HG03097 (cell line): ENCODE data around the gene FXYD3.

ENCODE experiments used
- ATAC-seq: cut with Tn5 transposase; IDR thresholded peaks from one replicate; pipeline ENCODE4 v1.9.1; 2021; ENCODE audit not compliant: unreplicated experiment, low FRiP score

Gene FXYD3

GRCh38 chr19:35156673-35157014, 41.0 kb downstream of the FXYD3 start:
- ATAC-seq, result no peak

DNA sequence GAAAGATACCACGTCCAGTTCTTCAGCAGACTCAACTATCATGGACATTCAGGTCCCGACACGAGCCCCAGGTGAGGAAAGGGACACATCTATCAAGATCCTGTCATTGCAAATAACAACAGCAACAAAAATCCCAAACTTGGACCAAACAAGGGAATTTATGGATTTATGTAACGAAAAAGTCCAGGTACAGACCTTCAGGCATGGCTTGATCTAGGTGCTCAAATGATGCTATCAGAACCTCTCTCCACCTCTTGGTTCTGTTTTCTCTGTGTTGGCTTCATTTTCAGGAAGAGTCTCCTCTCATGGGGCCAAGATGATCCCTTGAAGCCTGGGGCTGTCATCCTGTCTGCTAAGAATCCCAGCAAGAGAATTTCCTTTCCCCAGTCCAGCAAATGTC, 41.8 kb downstream of the FXYD3 start:
- no peak for ATAC-seq

- no peak for ATAC-seq
Observed at GRCh38 chr19:35159606-35160005, 44.0 kb downstream of the FXYD3 start.

DNA sequence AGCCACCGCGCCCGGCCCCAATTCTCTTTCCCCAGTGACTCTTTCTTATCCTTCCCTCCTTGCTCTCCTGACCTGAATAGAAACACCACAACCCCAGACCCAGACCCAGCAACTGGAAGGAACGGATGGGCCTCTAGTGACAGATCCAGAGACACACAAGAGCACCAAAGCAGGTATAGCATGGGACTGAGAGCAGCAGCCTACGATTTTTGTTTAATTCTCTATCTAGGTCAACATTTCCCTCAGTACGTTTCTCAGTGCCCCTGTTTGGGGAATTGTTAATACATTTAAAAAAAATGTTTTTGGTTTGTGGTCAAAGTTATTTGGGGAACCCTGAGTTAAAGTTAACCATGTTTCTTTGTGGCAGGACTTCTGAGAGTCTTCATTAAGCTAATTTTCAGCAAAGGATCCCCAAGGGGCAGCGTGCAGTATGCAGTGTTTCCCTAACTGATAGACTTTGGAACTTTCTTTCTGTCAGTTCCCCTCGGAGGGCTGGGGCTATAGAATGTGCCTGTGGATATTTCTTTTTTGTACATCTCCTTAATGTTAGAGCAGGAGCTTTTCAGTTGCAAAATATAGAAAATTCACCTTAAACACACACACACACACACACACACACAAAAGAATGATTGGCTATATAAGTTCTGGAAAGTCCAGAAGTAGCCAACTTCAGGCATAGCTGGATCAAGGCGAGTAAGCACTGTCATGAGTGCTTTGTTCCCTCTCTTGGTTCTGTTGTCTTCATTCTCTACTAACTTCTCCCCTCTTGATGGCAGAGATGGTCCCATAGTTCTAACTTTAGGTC, 45.2 kb downstream of the FXYD3 start:
- ATAC-seq, result no peak

- no peak for ATAC-seq
Observed at GRCh38 chr19:35161434-35161743, 45.8 kb downstream of the FXYD3 start.

DNA sequence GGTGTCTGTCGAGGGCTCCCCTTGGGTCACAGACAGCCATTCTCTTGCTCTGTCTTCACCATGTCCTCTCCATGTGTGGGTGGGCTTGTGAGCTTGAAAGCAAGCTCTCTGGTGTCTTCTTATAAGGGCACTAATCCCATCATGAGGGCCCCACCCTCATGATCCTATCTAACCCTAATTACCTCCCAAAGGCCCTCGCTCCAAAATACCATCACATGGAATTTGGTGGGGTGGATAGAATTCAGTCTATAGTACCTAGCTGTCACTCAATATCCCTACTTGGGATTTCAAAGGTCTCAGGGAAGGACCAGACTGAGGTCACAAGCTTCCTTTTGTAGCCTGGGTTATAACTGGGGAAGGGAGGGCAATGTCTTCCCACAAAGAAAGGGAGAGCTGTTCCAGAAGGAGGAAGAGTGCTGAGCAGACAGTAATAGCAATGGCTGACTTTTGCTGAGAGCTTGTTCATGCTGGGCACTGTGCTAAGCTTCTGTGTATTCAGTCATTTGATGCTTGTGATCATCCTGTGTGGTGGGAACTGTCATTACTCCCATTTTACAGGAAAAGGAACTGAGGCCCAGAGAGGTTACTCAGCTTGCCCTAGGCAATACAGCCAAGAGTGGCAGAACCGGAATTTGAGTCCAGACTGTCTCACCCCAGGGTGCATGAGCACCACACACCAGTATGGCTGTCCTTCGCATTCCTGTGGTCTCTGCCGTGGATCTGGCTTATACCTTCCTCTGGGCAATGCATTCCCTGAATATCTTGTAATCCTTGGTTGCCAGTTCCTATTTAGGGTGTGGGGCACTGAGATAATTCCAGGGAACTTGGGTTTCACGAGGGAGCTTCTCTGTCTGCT, 47.1 kb downstream of the FXYD3 start:
- no peak for ATAC-seq

GRCh38 chr19:35164418-35164817, 48.8 kb downstream of the FXYD3 start:
- ATAC-seq, result no peak

DNA sequence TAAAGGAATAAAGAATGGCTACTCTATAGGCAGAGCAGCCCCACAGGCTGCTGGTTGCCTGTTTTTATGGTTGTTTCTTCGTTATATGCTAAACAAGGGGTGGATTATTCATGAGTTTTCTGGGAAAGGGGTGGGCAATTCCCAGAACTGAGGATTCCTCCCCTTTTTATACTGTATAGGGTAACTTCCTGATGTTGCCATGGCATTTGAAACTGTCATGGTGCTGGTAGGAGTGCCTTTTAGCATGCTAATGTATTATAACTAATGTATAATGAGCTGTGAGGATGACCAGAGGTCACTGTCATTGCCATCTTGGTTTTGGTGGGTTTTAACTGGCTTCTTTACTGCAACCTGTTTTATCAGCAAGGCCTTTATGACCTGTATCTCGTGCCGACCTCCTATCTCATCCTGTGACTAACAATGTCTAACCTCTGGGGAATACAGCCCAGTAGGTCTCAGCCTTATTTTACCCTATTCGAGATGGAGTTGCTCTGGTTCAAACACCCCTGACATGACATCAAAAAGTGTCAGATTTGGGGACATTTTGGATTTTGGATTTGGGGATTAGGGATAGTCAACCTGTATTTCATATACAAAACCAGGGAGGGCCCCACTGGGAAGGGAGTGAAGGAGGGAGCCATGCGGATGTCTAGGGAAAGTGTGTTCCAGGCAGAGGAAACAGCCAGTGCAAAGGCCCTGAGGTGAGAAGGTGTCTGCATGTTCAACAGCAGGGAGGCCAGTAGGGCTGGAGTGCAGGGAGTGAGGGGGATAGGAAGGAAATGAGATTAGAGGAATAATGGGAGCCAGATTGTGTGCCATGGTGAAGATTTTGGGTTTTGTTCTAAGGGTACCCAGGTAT, 49.8 kb downstream of the FXYD3 start:
- ATAC-seq, result no peak

DNA sequence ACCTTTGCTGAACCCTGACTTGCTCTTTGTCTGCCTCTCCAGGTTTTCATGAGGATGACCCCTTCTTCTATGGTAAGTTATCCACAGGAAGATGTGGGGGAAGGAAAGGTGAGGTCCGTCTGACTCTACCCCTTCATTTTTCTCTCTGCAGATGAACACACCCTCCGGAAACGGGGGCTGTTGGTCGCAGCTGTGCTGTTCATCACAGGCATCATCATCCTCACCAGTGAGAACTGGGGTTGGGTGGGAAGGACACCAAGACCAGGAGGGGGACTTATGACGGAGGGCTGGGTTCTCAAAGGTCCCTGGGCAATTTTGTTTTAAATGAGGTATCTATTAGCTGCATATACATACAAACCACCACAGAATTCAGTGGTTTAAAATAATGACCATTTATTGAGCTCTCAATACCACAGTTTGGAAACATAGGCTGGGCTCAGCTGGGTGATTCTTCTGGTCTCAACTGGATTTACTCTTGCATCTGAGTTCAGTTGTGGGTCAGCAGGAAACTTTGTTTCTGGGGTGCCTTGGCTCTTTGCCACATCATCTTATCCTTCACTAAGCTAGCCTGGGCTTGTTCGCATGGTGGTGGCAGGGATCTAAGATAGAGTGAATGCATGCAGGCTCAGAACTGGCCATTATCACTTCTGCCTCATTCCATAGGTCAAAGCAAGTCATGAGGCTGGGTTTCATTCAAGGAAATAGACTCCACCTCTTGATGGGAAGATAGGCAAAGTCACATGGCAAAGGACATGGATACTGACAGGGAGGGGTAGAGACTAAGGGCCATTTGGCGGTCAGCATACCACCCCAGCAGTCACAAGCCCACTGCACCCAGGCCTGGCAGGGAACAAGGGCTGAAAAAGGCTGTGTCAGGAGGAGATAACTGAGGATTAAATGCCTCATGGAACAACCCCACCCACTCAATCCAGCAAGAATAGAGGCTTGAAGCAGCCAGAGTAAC, 50.8 kb downstream of the FXYD3 start:
- no peak for ATAC-seq

GRCh38 chr19:35167251-35168119, 51.9 kb downstream of the FXYD3 start:
- no peak for ATAC-seq

DNA sequence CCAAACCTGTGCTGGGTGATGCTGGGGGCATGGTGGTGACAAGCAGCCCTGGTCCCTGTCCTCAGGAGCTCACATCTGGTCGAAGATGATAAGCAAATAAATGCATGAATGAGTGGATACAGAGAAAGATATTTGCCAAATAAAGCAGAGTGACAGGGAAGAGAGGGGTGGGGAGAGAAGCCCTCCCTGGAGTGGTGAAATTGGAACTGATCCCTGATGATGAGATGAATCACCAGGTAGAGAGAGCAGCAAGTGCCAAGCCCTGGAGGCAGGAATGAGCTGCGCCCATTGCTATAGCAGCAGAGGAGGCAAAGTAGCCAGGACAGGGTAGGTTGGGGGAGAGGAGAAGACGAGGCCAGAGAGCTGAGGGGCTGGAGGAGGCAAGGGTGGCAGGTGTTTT, 52.6 kb downstream of the FXYD3 start:
- ATAC-seq, result no peak

GRCh38 chr19:35169221-35169995, 53.8 kb downstream of the FXYD3 start:
- no peak for ATAC-seq

- no peak for ATAC-seq
Observed at GRCh38 chr19:35170359-35171061, 54.9 kb downstream of the FXYD3 start.

DNA sequence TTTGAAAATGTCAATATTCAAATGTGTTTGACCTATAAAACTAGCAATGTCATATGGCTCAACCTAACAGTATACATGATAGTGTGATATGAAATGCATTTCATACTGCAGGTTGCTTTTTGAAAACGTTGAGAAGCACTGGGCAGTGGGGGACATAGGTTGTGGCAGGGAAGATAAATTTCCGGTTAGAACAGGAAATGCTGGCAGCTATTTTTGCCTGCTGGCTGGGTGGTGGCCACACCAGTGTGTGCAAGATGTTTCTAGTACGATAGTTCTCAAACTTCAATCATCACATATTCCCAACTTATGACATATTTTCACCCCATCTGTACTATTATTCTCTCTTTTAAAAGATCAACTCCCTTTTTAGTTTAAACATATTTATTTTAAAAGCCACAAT, 56.1 kb downstream of the FXYD3 start:
- no peak for ATAC-seq
